GM12891 (cell line): ENCODE results near the gene CNIH3.

Source experiments
- POLR2A ChIP-seq: IDR thresholded peaks from 2 replicates; pipeline ENCODE4 v1.6.1; 2011; ENCODE audit warnings: low read depth, low read length, control low read depth
- POLR2AphosphoS5 ChIP-seq: IDR thresholded peaks from 2 replicates; pipeline ENCODE4 v1.6.1; 2011; ENCODE audit warnings: low read depth, low read length, control low read depth
- TAF1 ChIP-seq: IDR thresholded peaks from 2 replicates; pipeline ENCODE4 v1.6.1; 2011; ENCODE audit warnings: low read depth, low read length, control low read depth

DNA sequence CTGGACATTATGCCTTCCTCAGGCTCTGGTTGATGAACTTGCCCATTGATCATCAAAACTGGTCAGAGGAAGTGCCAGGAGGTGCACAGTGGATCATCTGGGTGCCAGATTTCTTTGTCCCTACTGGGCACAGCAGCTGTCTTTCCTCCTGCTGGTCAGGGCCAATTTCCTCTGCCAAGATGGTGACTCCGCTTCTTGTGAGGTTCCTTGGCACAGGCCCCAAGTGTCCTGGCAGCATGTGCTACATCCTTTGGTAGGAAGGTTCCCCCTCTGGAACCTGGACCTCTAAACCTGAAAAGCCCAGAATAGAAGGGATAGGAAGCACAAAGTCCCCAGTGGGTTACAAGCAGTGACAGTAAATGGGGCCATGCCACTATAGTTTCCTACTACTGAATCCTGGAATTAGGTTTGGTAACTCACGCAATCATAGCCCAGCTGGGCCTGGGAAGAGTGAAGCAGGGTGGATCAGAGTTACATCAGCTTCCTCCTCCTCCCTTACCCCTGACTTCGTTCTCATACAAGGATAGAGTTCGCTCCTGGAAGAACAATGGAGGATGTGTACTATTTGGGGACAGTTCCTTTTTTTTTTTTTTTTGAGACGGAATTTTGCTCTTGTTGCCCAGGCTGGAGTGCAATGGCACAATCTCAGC, 147.1 kb downstream of the CNIH3 start:
- TF ChIP-seq POLR2A (no peak), TAF1 (no peak), POLR2AphosphoS5 (no peak)
